ENCODE data around the gene LHPP.

DNA sequence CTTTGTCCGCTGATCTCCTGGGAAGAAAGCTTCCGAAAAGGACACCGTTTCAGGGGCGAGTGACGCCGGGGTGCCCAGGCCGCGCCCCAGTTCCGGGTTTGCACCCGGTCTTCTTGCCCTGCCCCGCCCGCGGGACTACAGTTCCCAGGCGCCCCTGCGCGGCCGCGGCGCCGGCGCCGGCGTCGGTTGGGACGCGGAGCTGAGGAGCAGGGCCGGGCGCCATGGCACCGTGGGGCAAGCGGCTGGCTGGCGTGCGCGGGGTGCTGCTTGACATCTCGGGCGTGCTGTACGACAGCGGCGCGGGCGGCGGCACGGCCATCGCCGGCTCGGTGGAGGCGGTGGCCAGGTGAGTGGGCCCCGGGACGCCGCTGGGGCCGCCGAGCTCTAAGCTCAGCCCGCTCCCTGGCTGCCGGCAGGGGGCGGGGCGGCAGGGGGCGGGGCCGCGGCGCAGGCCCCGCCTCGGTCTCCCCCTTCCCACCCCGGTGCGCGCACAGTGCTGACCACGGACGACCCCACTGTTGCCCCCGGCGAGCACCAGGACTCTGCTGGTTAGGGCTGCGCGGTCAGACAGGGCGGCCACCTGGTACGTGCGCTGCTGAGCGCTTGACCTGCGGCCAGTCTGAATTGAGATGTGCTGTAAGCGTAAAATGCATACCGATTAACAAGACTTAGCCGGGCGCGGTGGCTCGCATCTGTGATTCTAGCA, at the start of gene LHPP:
- TF ChIP-seq, protein P1, sequence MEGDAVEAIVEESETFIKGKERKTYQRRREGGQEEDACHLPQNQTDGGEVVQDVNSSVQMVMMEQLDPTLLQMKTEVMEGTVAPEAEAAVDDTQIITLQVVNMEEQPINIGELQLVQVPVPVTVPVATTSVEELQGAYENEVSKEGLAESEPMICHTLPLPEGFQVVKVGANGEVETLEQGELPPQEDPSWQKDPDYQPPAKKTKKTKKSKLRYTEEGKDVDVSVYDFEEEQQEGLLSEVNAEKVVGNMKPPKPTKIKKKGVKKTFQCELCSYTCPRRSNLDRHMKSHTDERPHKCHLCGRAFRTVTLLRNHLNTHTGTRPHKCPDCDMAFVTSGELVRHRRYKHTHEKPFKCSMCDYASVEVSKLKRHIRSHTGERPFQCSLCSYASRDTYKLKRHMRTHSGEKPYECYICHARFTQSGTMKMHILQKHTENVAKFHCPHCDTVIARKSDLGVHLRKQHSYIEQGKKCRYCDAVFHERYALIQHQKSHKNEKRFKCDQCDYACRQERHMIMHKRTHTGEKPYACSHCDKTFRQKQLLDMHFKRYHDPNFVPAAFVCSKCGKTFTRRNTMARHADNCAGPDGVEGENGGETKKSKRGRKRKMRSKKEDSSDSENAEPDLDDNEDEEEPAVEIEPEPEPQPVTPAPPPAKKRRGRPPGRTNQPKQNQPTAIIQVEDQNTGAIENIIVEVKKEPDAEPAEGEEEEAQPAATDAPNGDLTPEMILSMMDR (conservative IDR thresholded peaks at IDR 0.05), result peak; percentile 8; the same call in 1 of the 2 replicates
- TF ChIP-seq EZH2 (IDR thresholded peaks at IDR 0.05; ENCODE audit: low read depth), result no peak
